ENCODE measurements around the gene RDX.

Gene RDX

DNA sequence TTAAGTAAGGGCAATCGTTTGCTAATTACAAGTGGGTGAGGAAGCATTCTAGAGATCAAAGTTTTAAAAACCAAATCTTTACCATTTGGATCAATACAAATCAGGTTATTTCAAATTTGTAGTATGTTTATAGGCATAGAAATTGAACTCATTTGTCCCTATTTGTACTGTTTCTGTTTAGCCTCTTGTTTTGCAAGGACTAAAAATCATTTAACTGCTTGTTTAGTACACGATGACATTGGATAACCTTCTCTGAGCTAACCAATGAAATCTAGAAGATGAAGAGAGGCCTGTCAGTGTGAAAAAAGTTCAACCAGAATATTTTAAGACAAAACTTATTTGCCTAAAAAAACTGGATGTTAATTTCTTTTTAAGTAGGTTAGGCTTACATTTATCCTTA is 163.3 kb downstream of the RDX start:
- TF ChIP-seq, protein P1, sequence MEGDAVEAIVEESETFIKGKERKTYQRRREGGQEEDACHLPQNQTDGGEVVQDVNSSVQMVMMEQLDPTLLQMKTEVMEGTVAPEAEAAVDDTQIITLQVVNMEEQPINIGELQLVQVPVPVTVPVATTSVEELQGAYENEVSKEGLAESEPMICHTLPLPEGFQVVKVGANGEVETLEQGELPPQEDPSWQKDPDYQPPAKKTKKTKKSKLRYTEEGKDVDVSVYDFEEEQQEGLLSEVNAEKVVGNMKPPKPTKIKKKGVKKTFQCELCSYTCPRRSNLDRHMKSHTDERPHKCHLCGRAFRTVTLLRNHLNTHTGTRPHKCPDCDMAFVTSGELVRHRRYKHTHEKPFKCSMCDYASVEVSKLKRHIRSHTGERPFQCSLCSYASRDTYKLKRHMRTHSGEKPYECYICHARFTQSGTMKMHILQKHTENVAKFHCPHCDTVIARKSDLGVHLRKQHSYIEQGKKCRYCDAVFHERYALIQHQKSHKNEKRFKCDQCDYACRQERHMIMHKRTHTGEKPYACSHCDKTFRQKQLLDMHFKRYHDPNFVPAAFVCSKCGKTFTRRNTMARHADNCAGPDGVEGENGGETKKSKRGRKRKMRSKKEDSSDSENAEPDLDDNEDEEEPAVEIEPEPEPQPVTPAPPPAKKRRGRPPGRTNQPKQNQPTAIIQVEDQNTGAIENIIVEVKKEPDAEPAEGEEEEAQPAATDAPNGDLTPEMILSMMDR (IDR thresholded peaks at IDR 0.05): no peak
- no peak for TF ChIP-seq ZFX (IDR thresholded peaks at IDR 0.05; ENCODE audit: borderline replicate concordance)
- no peak overlapping the region for H3K27ac ChIP-seq

DNA sequence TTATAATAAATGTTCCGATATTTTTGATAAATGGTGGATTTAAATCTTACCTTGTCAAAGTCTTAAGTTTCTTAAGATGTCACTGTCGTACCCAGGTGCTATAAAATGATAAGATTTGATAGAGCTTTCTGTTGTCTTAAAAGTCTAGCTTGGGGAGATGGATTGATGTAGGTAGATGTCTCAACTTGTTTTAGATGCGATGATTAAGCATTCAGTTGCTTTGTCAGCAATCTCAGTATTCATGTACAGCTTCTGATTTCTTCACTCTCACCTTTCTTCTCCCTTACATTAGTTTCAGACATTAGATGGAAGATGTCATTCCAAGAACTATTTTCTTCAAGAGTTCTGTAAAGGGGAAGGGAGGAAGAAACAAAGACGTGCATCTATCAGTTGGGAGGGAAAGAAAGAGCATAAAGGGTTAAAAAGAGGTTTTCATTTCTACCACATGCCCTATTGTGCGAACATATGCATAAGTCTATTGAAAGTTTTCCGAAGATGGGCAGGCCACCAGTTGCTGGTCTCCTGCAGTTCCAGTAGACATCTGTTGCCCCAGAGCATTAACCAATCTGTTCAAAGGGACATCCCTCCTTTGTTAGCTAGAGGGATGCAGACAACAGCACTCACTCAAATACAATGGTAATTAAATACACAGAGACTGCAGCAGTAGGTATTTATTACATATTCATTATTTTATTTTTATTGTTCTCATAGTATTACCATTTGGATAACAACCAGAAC is 164.9 kb downstream of the RDX start:
- H3K27ac ChIP-seq: no peak overlapping the region
- no peak for TF ChIP-seq ZFX (IDR thresholded peaks at IDR 0.05; ENCODE audit: borderline replicate concordance)
- TF ChIP-seq, protein P1 (IDR thresholded peaks at IDR 0.05): no peak

DNA sequence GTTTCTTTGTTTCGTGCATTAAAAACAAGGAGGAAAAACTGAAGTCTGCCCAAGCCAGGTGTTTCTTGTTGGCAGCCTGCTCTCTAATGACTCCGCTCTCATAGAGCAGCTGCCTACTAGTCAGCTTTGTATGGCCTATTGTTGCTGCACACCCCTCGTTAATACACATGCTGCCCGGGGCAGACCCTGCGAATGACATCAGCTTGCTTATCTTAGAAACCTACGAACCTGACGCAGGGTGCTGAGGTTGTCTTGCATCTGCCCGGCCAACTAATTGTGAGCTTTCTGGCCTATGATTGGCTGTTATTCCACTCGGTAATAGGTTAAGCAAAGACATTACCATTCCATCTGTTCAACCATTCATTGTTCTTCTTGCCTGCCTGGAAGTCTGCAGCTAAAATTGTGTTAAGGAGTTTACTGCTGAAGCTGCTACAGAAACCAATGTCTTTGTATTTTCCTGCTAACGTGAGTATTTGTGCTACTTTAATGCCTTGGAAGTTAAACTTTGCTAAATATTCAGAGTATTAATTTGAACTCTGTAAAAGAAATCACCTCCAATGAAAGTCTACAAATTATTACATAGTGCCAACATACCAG is 165.7 kb downstream of the RDX start:
- no peak for TF ChIP-seq ZFX (IDR thresholded peaks at IDR 0.05; ENCODE audit: borderline replicate concordance)
- TF ChIP-seq, protein P1 (IDR thresholded peaks at IDR 0.05): no peak
- no peak overlapping the region for H3K27ac ChIP-seq

DNA sequence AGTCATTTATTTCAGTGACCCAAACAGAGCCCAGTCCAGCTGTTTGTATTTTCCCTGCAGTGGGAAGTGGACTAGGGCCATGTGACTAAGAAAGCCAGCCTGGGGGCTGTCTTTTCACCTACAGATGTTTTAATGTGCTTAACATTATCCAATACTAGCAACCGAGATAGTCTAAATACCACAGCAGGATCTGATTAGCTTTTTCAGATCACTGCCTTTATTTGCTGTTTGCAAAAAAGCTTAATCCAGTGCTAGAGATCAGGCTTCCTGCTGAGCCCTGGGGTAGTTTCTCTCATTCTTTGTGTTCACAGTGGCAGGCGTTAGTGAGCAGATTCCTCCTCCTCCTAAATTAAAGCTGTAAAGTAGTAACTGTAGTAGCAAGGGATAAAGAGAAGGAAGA is 168.3 kb downstream of the RDX start:
- H3K27ac ChIP-seq: no peak overlapping the region
- TF ChIP-seq, protein P1 (IDR thresholded peaks at IDR 0.05): no peak
- TF ChIP-seq ZFX (IDR thresholded peaks at IDR 0.05; ENCODE audit: borderline replicate concordance): no peak

DNA sequence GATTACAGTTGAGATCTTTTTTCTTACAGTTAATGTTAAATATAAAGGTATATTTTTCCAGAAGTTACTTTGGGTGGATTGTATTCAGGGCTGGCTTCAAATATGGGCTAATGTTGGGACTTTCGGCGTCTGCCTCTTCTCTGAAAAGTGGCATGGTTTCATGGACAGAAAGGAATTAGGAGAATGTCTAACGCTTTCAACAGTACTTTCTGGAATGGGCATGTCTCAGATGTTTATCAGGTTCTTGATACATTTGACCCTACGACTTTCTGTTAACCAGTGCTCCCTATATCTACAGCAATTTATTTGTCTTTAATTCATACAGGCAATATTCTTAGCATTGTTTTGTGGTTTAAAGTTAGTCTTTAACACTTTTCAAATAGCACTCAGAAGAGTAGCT is 169.5 kb downstream of the RDX start:
- no peak overlapping the region for H3K27ac ChIP-seq
- TF ChIP-seq, protein P1 (IDR thresholded peaks at IDR 0.05): no peak

DNA sequence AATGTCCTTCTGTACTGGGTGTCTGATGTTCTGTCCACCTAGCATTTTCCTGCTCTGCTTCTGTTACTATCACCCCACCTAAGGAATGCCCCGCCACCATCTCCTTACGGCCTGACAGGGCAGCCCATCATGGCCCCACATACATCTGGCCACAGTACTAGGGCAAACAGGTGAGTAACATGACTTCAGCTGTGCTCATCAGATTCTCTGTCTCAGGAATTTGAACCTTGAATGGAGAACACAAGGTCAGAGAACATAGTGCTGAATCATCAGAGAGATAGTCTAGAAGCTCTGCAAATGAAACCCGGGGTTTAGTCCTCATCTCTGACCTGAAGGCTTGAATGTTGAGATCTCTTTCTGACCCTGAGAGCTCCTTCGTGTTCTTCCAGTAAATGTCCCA is 170.8 kb downstream of the RDX start:
- H3K27ac ChIP-seq: no peak overlapping the region
- TF ChIP-seq, protein P1 (IDR thresholded peaks at IDR 0.05): no peak
- no peak for TF ChIP-seq ZFX (IDR thresholded peaks at IDR 0.05; ENCODE audit: borderline replicate concordance)
